AG04450 (cell line): ENCODE data around the gene HOXA3. TPM values are rescaled to one million over a fixed set of nuclear protein-coding genes. Genes with fewer than 3 reads are reported as not detected.

Source experiments
- CTCF ChIA-PET: fragments of 300-600, 350-600 bp; formaldehyde crosslinking; extraction: SDS; loops from one replicate; lab custom pipeline; 2022; ENCODE audit warnings: antibody characterized with exemption, inconsistent platforms; lab: Charles Lee
- POLR2A ChIA-PET: fragments of 350-600 bp; formaldehyde crosslinking; extraction: SDS; loops from one replicate; lab custom pipeline; 2021; ENCODE audit warnings: antibody characterized with exemption, inconsistent platforms; lab: Yijun Ruan, JAX
- DNase-seq: peaks from one replicate; pipeline ENCODE4 v3.0.0-alpha.2; 2011; ENCODE audit warnings: low read depth, low spot score
- H3K27ac ChIP-seq: one replicate; pipeline ENCODE4 v1.5.1; 2012; ENCODE audit warnings: low read depth, low read length, control low read depth
- H3K27me3 ChIP-seq: one replicate; pipeline ENCODE4 v1.6.0; 2012; ENCODE audit warnings: low read length; ENCODE audit not compliant: control insufficient read depth, insufficient read depth
- H3K4me3 ChIP-seq: 2 replicates; pipeline ENCODE4 v1.5.1; 2011; ENCODE audit warnings: mild to moderate bottlenecking, low read depth, low read length, control low read depth
- H3K9me3 ChIP-seq: 2 replicates; pipeline ENCODE4 v1.5.1; 2012; ENCODE audit warnings: low read length; ENCODE audit not compliant: control insufficient read depth, insufficient read depth
- polyA plus RNA-seq: library from polyadenylated mRNA; depleted of rRNA; stranded (reverse); fragments of >200 nt; gene quantifications from 2 replicates; pipeline ENCODE4 v1.2.3, GENCODE V29; 2011
- TF ChIP-seq, protein P1 (sequence below): IDR thresholded peaks from 2 replicates; pipeline ENCODE4 v1.5.1; 2011; ENCODE audit warnings: low read depth, low read length, control low read depth, inconsistent platforms

Gene HOXA3
- polyA plus RNA-seq, 1 experiment, result 1.6 TPM

GRCh38 chr7:27115221-27116026 is 37.0 kb downstream of the HOXA3 start:
- CTCF ChIA-PET, result interaction anchor here (0.6 to 2.0 kb wide), 9 partner anchors 9 to 284 kb away, joined by 3 to 12 read pairs (median 4); partner anchors contain the start of genes HOXA4 and HOXA5
- H3K4me3 ChIP-seq, result peak overlapping the region; percentile 84
- DNase-seq, result peak; percentile 81
- TF ChIP-seq, protein P1, sequence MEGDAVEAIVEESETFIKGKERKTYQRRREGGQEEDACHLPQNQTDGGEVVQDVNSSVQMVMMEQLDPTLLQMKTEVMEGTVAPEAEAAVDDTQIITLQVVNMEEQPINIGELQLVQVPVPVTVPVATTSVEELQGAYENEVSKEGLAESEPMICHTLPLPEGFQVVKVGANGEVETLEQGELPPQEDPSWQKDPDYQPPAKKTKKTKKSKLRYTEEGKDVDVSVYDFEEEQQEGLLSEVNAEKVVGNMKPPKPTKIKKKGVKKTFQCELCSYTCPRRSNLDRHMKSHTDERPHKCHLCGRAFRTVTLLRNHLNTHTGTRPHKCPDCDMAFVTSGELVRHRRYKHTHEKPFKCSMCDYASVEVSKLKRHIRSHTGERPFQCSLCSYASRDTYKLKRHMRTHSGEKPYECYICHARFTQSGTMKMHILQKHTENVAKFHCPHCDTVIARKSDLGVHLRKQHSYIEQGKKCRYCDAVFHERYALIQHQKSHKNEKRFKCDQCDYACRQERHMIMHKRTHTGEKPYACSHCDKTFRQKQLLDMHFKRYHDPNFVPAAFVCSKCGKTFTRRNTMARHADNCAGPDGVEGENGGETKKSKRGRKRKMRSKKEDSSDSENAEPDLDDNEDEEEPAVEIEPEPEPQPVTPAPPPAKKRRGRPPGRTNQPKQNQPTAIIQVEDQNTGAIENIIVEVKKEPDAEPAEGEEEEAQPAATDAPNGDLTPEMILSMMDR, result no peak
- POLR2A ChIA-PET, result interaction anchor here (0.6 to 1.9 kb wide), 11 partner anchors 10 to 84 kb away, joined by 3 to 11 read pairs (median 6); partner anchors contain the start of genes HOXA1 and HOXA5
- H3K27ac ChIP-seq, result peak overlapping the region; percentile 98
- H3K27me3 ChIP-seq, result no peaks in the 10 kb centered on the region
- no peaks in the 10 kb centered on the region for H3K9me3 ChIP-seq

GRCh38 chr7:27114881-27115220 is 37.5 kb downstream of the HOXA3 start:
- Histone ChIP-seq H3K4me3 (peak overlapping the region; percentile 84), H3K27me3 (no peaks in the 10 kb centered on the region), H3K9me3 (no peaks in the 10 kb centered on the region), H3K27ac (peak overlapping the region; percentile 98)
- TF ChIP-seq, protein P1, result no peak
- POLR2A ChIA-PET, result interaction anchor here (0.6 to 1.9 kb wide), 12 partner anchors 10 to 83 kb away, joined by 3 to 11 read pairs (median 6); partner anchors contain the start of genes HOXA1 and HOXA5
- CTCF ChIA-PET, result interaction anchor here (1.1 to 1.7 kb wide), 7 partner anchors 10 to 283 kb away, joined by 3 to 12 read pairs (median 4); partner anchors contain the start of gene HOXA5
- DNase-seq, result no peak

DNA sequence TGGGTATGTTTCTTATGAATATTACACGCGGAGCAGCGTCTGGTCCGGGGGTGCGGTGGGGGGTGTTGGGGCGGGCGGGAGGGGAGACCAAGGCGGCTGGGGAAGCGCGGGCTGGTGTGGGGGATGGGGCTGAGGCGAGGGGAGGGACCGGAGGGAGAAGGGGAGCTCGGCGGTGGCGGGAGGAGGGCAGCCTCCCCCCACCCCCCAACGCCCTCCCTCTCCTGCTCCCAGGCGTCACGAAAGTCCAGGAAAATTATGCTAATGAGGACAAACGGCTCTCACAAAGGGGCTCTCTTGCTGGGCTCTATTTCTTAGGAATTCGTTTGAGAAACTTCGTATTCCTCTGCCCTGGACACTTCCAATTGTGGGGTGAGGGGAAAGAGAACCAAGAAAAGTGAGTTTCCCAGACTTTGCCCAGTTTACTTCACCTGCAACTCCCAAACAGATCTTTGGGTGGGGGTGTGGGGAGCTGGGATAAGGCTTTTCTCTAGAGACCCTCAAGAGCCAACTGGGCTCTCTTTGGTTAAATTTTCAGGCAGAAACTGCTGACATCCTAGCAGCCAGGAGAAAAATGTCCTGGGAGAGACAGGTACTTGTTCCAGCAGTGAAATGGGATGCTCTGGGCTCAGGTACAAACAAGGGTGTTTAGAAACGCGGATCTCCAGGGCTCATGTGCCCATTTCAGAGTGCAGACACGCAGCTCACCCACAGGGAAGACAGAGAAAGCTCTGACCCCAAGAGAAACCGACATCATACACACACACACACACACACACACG is 38.2 kb downstream of the HOXA3 start:
- TF ChIP-seq, protein P1, result no peak
- Histone ChIP-seq H3K27me3 (no peaks in the 10 kb centered on the region), H3K4me3 (peak overlapping the region; percentile 84), H3K9me3 (no peaks in the 10 kb centered on the region), H3K27ac (peak overlapping the region; percentile 98)
- no peak for DNase-seq
- ChIA-PET CTCF (interaction anchor here (1.1 to 1.7 kb wide), 6 partner anchors 10 to 283 kb away, joined by 3 to 4 read pairs (median 4); no protein-coding TSS in a partner anchor), POLR2A (interaction anchor here (0.5 to 1.9 kb wide), 11 partner anchors 9 to 916 kb away, joined by 3 to 11 read pairs (median 3); partner anchors contain the start of genes HOXA4 and HOXA5)

- CTCF ChIA-PET, result interaction anchor here (0.6 to 1.0 kb wide), 4 partner anchors 28 to 435 kb away, joined by 3 to 8 read pairs (median 4); partner anchors contain the start of gene HOXA5
- Histone ChIP-seq H3K27ac (peak overlapping the region; percentile 98), H3K9me3 (no peaks in the 10 kb centered on the region), H3K4me3 (peak overlapping the region; percentile 84), H3K27me3 (no peaks in the 10 kb centered on the region)
- TF ChIP-seq, protein P1, result no peak
- POLR2A ChIA-PET, result interaction anchor here (0.6 to 1.8 kb wide), 10 partner anchors 8 to 39 kb away, joined by 3 to 9 read pairs (median 3); partner anchors contain the start of genes HOXA3, HOXA4 and HOXA5
- peak; percentile 82 for DNase-seq
These were observed 39.1 kb downstream of the HOXA3 start for GRCh38 chr7:27112955-27113949.
